GM12878 (cell line): ENCODE data around the gene SOX9. TPM values are rescaled to one million over a fixed set of nuclear protein-coding genes. Genes with fewer than 3 reads are reported as not detected.

Experiments used
- CEBPB ChIP-seq, 2 experiments: fragments of 150-350 bp in 1 of 2; IDR thresholded peaks; 2 replicates each; pipeline ENCODE4 v1.6.1; 2012 to 2014; ENCODE audit warnings: low read depth in 2 of 2, low read length in 2 of 2, borderline replicate concordance in 1 of 2, inconsistent platforms in 1 of 2
- CUX1 ChIP-seq: IDR thresholded peaks from 2 replicates; pipeline ENCODE4 v1.6.1; 2012; ENCODE audit warnings: improper control_type of control experiment, low read depth, low read length; ENCODE audit not compliant: insufficient replicate concordance
- EGR1 ChIP-seq, 2 experiments: IDR thresholded peaks; 1 replicate in 1 of 2; 2 replicates in 1 of 2; pipeline ENCODE4 v1.6.1; 2011 to 2012; ENCODE audit warnings: low read depth in 2 of 2, low read length in 2 of 2, borderline replicate concordance in 1 of 2, mild to moderate bottlenecking in 1 of 2, moderate library complexity in 1 of 2
- IKZF1 ChIP-seq: fragments of 450-650 bp; conservative IDR thresholded peaks from 2 replicates; pipeline ENCODE4 v1.6.1; 2017; ENCODE audit warnings: antibody characterized with exemption, mild to moderate bottlenecking
- IRF5 ChIP-seq: fragments of 450-650 bp; IDR thresholded peaks from 2 replicates; pipeline ENCODE4 v1.6.1; 2017; ENCODE audit warnings: borderline replicate concordance
- PML ChIP-seq: IDR thresholded peaks from 2 replicates; pipeline ENCODE4 v1.6.1; 2012; ENCODE audit warnings: low read length, inconsistent platforms
- PRDM15 ChIP-seq: fragments of 450-650 bp; formaldehyde crosslinking; IDR thresholded peaks from 2 replicates; pipeline ENCODE4 v1.4.0; 2020; ENCODE audit warnings: mild to moderate bottlenecking, moderate library complexity
- RBBP5 ChIP-seq: fragments of 200-600 bp; sonication (generic); conservative IDR thresholded peaks from 2 replicates; pipeline ENCODE4 v1.6.1; 2016
- SRF ChIP-seq, 2 experiments: IDR thresholded peaks; 2 replicates each; pipeline ENCODE4 v1.6.1; 2011; ENCODE audit warnings: low read depth in 2 of 2, low read length in 2 of 2, mild to moderate bottlenecking in 1 of 2, moderate library complexity in 1 of 2
- USF1 ChIP-seq: IDR thresholded peaks from 2 replicates; pipeline ENCODE4 v1.6.1; 2011; ENCODE audit warnings: borderline replicate concordance, low read depth, mild to moderate bottlenecking, moderate library complexity, mixed read lengths, low read length; ENCODE audit not compliant: insufficient read depth; ENCODE audit errors: extremely low read length
- ZNF217 ChIP-seq: fragments of 450-650 bp; IDR thresholded peaks from 2 replicates; pipeline ENCODE4 v1.6.1; 2017; ENCODE audit warnings: antibody characterized with exemption, mild to moderate bottlenecking
- polyA plus RNA-seq, 11 experiments: library from polyadenylated mRNA; depleted of rRNA in 4 of 11; unstranded in 6 of 11; stranded (reverse) in 5 of 11; fragments of >200 nt; fragmentation: Nextera tagmentation in 4 of 11; fragmentation: Illumina TruSeq in 1 of 11; extraction: Ambion mirVana in 4 of 11; extraction: Trizol in 1 of 11; gene quantifications; 1 replicate in 1 of 11; 2 replicates in 10 of 11; pipeline versions ENCODE4 v1.2.1 to v1.2.3, GENCODE V29; 2011 to 2016; ENCODE audit warnings: inconsistent platforms in 2 of 11, missing spikeins in 2 of 11, low read depth in 1 of 11
- total RNA-seq, 4 experiments: library from RNA; depleted of rRNA in 3 of 4; stranded (reverse); fragments of >200 nt in 3 of 4; fragmentation: Illumina TruSeq in 1 of 4; extraction: Trizol in 1 of 4; gene quantifications; 2 replicates each; pipeline versions ENCODE4 v1.2.1 to v1.2.3, GENCODE V29; 2013 to 2021

SOX9 gene
- total and polyA plus RNA-seq, 10 of the 15 experiments (the other 5 are each of a cell fraction or from before 2014, with no cell fraction given), result 1.2 to 19.0 (median 5.5) TPM

GRCh38 chr17:72104164-72104862, 16.5 kb upstream of the SOX9 start (continued):
- TF ChIP-seq PRDM15 (CRISPR knock-in tag), result no peak
- TF ChIP-seq SRF (IDR thresholded peaks at IDR 0.05; ENCODE audit: low read depth in 2 of 2, low read length in 2 of 2), result no peak
- TF ChIP-seq CEBPB (IDR thresholded peaks at IDR 0.05; ENCODE audit: borderline replicate concordance in 1 of 2, low read depth in 2 of 2, low read length in 2 of 2), result no peak
- no peak for TF ChIP-seq PML
- TF ChIP-seq IRF5, result no peak
- no peak for TF ChIP-seq IKZF1
- no peak for TF ChIP-seq ZNF217
- no peak for TF ChIP-seq RBBP5
- TF ChIP-seq EGR1 (IDR thresholded peaks at IDR 0.05; ENCODE audit: borderline replicate concordance in 1 of 2, low read depth in 2 of 2, low read length in 2 of 2), result no peak
- TF ChIP-seq CUX1, result no peak
- TF ChIP-seq USF1, result no peak
- TF ChIP-seq, all 136 proteins: peak for 0
